HG02870 (cell line): Measurements from ENCODE around the gene ITGAV.

Experiments
- ATAC-seq: cut with Tn5 transposase; IDR thresholded peaks from one replicate; pipeline ENCODE4 v1.9.1; 2021; ENCODE audit warnings: mild to moderate bottlenecking, moderate library complexity; ENCODE audit not compliant: unreplicated experiment

Gene ITGAV

GRCh38 chr2:186664385-186665043 is 74.7 kb downstream of the ITGAV start:
- no peak for ATAC-seq

GRCh38 chr2:186669146-186669545 is 79.3 kb downstream of the ITGAV start:
- ATAC-seq = no peak

- ATAC-seq = no peak
These were observed 81.0 kb downstream of the ITGAV start for GRCh38 chr2:186670831-186671230.

GRCh38 chr2:186675380-186675779 is 85.5 kb downstream of the ITGAV start:
- no peak for ATAC-seq

GRCh38 chr2:186683341-186683740 is 93.5 kb downstream of the ITGAV start:
- no peak for ATAC-seq

GRCh38 chr2:186687807-186688211 is 98.0 kb downstream of the ITGAV start:
- ATAC-seq = no peak

GRCh38 chr2:186688813-186689212 is 99.0 kb downstream of the ITGAV start:
- no peak for ATAC-seq

GRCh38 chr2:186690786-186691185 is 100.9 kb downstream of the ITGAV start:
- ATAC-seq = no peak

GRCh38 chr2:186691231-186691630 is 101.4 kb downstream of the ITGAV start:
- no peak for ATAC-seq

GRCh38 chr2:186691900-186692299 is 102.0 kb downstream of the ITGAV start:
- ATAC-seq = no peak

GRCh38 chr2:186693446-186693832 is 103.6 kb downstream of the ITGAV start:
- no peak for ATAC-seq

- no peak for ATAC-seq
These were observed 105.4 kb downstream of the ITGAV start for GRCh38 chr2:186695081-186695756.

GRCh38 chr2:186696290-186696689 is 106.4 kb downstream of the ITGAV start:
- no peak for ATAC-seq

GRCh38 chr2:186696804-186697203 is 106.9 kb downstream of the ITGAV start:
- no peak for ATAC-seq

GRCh38 chr2:186697536-186697935 is 107.7 kb downstream of the ITGAV start:
- no peak for ATAC-seq

- ATAC-seq = no peak
These were observed 109.9 kb downstream of the ITGAV start for GRCh38 chr2:186699742-186700141.

- no peak for ATAC-seq
These were observed 112.2 kb downstream of the ITGAV start for GRCh38 chr2:186702006-186702405.

- no peak for ATAC-seq
These were observed 112.6 kb downstream of the ITGAV start for GRCh38 chr2:186702501-186702900.

- ATAC-seq = no peak
These were observed 115.0 kb downstream of the ITGAV start for GRCh38 chr2:186704897-186705296.

- no peak for ATAC-seq
These were observed 119.9 kb downstream of the ITGAV start for GRCh38 chr2:186709529-186710450.

GRCh38 chr2:186713691-186714090 is 123.8 kb downstream of the ITGAV start:
- ATAC-seq = no peak

GRCh38 chr2:186714611-186715010 is 124.8 kb downstream of the ITGAV start:
- no peak for ATAC-seq
